HCT116 (cell line): ENCODE results near the gene TWSG1. TPM values are rescaled to one million over a fixed set of nuclear protein-coding genes. Genes with fewer than 3 reads are reported as not detected.

Experiments
- ATAC-seq: fragments of 200-7000 bp; cut with Tn5 transposase; 2 replicates; pipeline ENCODE4 v1.9.1; 2020; ENCODE audit warnings: mild to moderate bottlenecking, moderate library complexity
- BruUV-seq: library from RNA; stranded (reverse); fragments of 400-500 nt; replicated peaks from 2 replicates; lab custom pipeline; 2021; lab: Mats Ljungman, UMichigan
- CTCF ChIA-PET: fragments of 300-600 bp; sonication (Branson Sonifier 250); formaldehyde crosslinking; loops from one replicate; lab custom pipeline; 2021; ENCODE audit warnings: antibody characterized with exemption; lab: Charles Lee
- POLR2A ChIA-PET: fragments of 300-600, 350-600 bp; sonication (Branson Sonifier 250); formaldehyde crosslinking; loops from one replicate; lab custom pipeline; 2021; ENCODE audit warnings: antibody characterized with exemption; lab: Charles Lee
- RAD21 ChIA-PET, 2 experiments: fragments of 300-600 bp; sonication (Branson Sonifier 250); formaldehyde crosslinking; loops; one replicate each; lab custom pipeline; 2023; ENCODE audit warnings: low total read pairs in 2 of 2; ENCODE audit not compliant: uncharacterized antibody in 2 of 2, unreplicated experiment in 2 of 2, low non-redundant PET in 1 of 2; lab: Charles Lee
- DNase-seq: peaks from one replicate; pipeline ENCODE4 v3.0.0-alpha.2; 2010; ENCODE audit warnings: low read depth, low spot score
- H2AFZ ChIP-seq: fragments of 200-600 bp; shearing (Covaris generic), sonication (generic); 2 replicates; pipeline ENCODE4 v1.6.1; 2017; ENCODE audit warnings: low read depth, mixed run types, mixed read lengths, antibody characterized with exemption, low read length; ENCODE audit not compliant: poor library complexity, severe bottlenecking
- H3K27ac ChIP-seq: 2 replicates; pipeline ENCODE4 v1.5.1; 2012; ENCODE audit warnings: low read depth, low read length
- H3K27me3 ChIP-seq: fragments of 200-600 bp; sonication (generic); 2 replicates; pipeline ENCODE4 v1.6.1; 2016; ENCODE audit warnings: mixed run types, low read length, mixed read lengths; ENCODE audit not compliant: insufficient read depth
- H3K36me3 ChIP-seq, 2 experiments: fragments of 200-500 bp in 1 of 2; fragments of 200-600 bp in 1 of 2; sonication (Bioruptor generic) in 1 of 2; sonication (generic) in 1 of 2; 2 replicates each; pipeline versions ENCODE4 v1.5.1 to v1.6.1; 2014 to 2016; ENCODE audit warnings: low read length in 2 of 2, inconsistent platforms in 1 of 2, mixed read lengths in 1 of 2, mixed run types in 1 of 2; ENCODE audit not compliant: insufficient read depth in 2 of 2, control insufficient read depth in 1 of 2
- H3K4me1 ChIP-seq, 2 experiments: fragments of 200-600 bp in 1 of 2; sonication (generic) in 1 of 2; 2 replicates each; pipeline versions ENCODE4 v1.5.1 to v1.6.1; 2012 to 2017; ENCODE audit warnings: low read length in 2 of 2, inconsistent platforms in 1 of 2, mild to moderate bottlenecking in 1 of 2, mixed read lengths in 1 of 2, mixed run types in 1 of 2, moderate library complexity in 1 of 2; ENCODE audit not compliant: insufficient read depth in 2 of 2, control insufficient read depth in 1 of 2
- H3K4me2 ChIP-seq: fragments of 200-600 bp; sonication (generic); 2 replicates; pipeline ENCODE4 v1.6.1; 2017; ENCODE audit warnings: mixed run types, low read length, mixed read lengths
- H3K4me3 ChIP-seq, 2 experiments: fragments of 200-600 bp in 1 of 2; sonication (generic) in 1 of 2; replicated peaks in 1 of 2; 2 replicates each; pipeline ENCODE4 v1.5.1; 2011 to 2016; ENCODE audit warnings: low read length in 2 of 2, control low read depth in 1 of 2, low read depth in 1 of 2, mild to moderate bottlenecking in 1 of 2, mixed read lengths in 1 of 2, mixed run types in 1 of 2
- H3K79me2 ChIP-seq: fragments of 200-600 bp; sonication (generic); 2 replicates; pipeline ENCODE4 v1.6.1; 2017; ENCODE audit warnings: mild to moderate bottlenecking, mixed run types, low read length, moderate library complexity, mixed read lengths; ENCODE audit not compliant: insufficient read depth
- H3K9ac ChIP-seq: fragments of 200-600 bp; sonication (generic); 2 replicates; pipeline ENCODE4 v1.6.1; 2016; ENCODE audit warnings: low read length, mixed read lengths
- H3K9me2 ChIP-seq: fragments of 200-600 bp; sonication (generic), shearing (Covaris generic); 2 replicates; pipeline ENCODE4 v1.6.1; 2017; ENCODE audit warnings: mixed run types, mild to moderate bottlenecking, moderate library complexity; ENCODE audit not compliant: insufficient read depth
- H3K9me3 ChIP-seq, 2 experiments: fragments of 200-500 bp in 1 of 2; fragments of 200-600 bp in 1 of 2; sonication (Bioruptor generic) in 1 of 2; sonication (generic) in 1 of 2; 2 replicates each; pipeline ENCODE4 v1.6.1; 2014 to 2017; ENCODE audit warnings: low read length in 2 of 2, mixed read lengths in 2 of 2, inconsistent platforms in 1 of 2, low read depth in 1 of 2, mild to moderate bottlenecking in 1 of 2, mixed run types in 1 of 2, moderate library complexity in 1 of 2; ENCODE audit not compliant: control insufficient read depth in 1 of 2, insufficient read depth in 1 of 2
- H4K20me1 ChIP-seq: fragments of 200-600 bp; sonication (generic), shearing (Covaris generic); 2 replicates; pipeline ENCODE4 v1.6.1; 2017; ENCODE audit warnings: mixed run types, mild to moderate bottlenecking, moderate library complexity; ENCODE audit not compliant: insufficient read depth
- EGR1 ChIP-seq: IDR thresholded peaks from 2 replicates; pipeline ENCODE4 v1.6.1; 2012; ENCODE audit warnings: low read depth
- ELF1 ChIP-seq: IDR thresholded peaks from 2 replicates; pipeline ENCODE4 v1.6.1; 2012; ENCODE audit warnings: low read depth, borderline replicate concordance
- EZH2 ChIP-seq: fragments of 200-600 bp; sonication (generic); IDR thresholded peaks from 2 replicates; pipeline ENCODE4 v1.6.1; 2017; ENCODE audit warnings: antibody characterized with exemption, mixed run types
- EZH2phosphoT487 ChIP-seq: fragments of 200-600 bp; IDR thresholded peaks from 2 replicates; pipeline ENCODE4 v1.6.1; 2018; ENCODE audit warnings: antibody characterized with exemption, borderline replicate concordance
- POLR2AphosphoS5 ChIP-seq: IDR thresholded peaks from 2 replicates; pipeline ENCODE4 v1.6.1; 2011; ENCODE audit warnings: mild to moderate bottlenecking, low read depth, low read length, moderate library complexity
- SIN3A ChIP-seq: IDR thresholded peaks from 2 replicates; pipeline ENCODE4 v1.6.1; 2012; ENCODE audit warnings: low read depth
- SP1 ChIP-seq: IDR thresholded peaks from 2 replicates; pipeline ENCODE4 v1.6.1; 2012; ENCODE audit warnings: low read depth
- SRF ChIP-seq: IDR thresholded peaks from 2 replicates; pipeline ENCODE4 v1.6.1; 2012; ENCODE audit warnings: low read depth
- ZNF274 ChIP-seq: fragments of 200-500 bp; sonication (Bioruptor generic); IDR thresholded peaks from 2 replicates; pipeline ENCODE4 v1.6.1; 2014; ENCODE audit warnings: mild to moderate bottlenecking, low read depth, low read length, inconsistent platforms
- intact Hi-C: fragments of 100-400 bp; cut with micrococcal nuclease; formaldehyde crosslinking; loops from 2 replicates; pipeline ENCODE4 v1.10.0; 2022
- total RNA-seq: library from RNA; stranded (reverse); gene quantifications from one replicate; pipeline ENCODE4 v1.2.1, GENCODE V29; 2021; ENCODE audit not compliant: unreplicated experiment
- TF ChIP-seq, protein P1 (sequence below): IDR thresholded peaks from 2 replicates; pipeline ENCODE4 v1.6.1; 2012
- TF ChIP-seq, protein P2 (sequence below): IDR thresholded peaks from 2 replicates; pipeline ENCODE4 v1.6.1; 2012; ENCODE audit warnings: low read depth
- TF ChIP-seq, protein P3 (sequence below): IDR thresholded peaks from 2 replicates; pipeline ENCODE4 v1.6.1; 2012

Gene TWSG1
- total RNA-seq, 1 experiment from 2014 or later = 35.7 TPM

DNA sequence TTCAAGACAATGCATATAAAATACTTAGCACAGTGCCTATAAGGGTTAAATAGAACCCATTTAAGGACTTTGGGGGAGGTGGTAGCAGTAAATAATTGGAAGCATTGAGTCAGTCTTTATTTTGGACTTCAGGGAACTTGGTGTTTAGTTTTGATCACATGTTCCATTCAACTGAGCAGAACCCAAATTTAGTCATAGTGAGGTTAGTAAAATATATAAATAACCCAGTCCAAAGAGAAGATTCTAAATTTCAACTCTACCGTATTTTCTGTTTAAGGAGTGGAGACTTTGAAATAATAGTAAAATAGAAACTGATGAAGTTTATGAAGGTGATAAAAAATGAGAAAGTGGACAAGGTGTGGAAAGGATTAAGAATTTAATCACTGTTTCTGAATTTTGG is 19.7 kb downstream of the TWSG1 start:
- DNase-seq (no peak), ATAC-seq (no peak)
- Histone ChIP-seq H3K27me3 (no peaks in the 10 kb centered on the region), H3K9me2 (no peaks in the 10 kb centered on the region), H3K4me1 (peaks cover 0 to 1% of the 10 kb centered on the region in 2 experiments; a peak in 2 of 4 replicates), H3K4me3 (no peak overlapping the region), H3K9me3 (no peaks in the 10 kb centered on the region), H3K4me2 (no peak overlapping the region), H3K27ac (no peak overlapping the region), H3K79me2 (no peaks in the 10 kb centered on the region; the same call in 1 of the 2 replicates), H3K9ac (no peak overlapping the region), H2AFZ (no peak overlapping the region), H4K20me1 (no peaks in the 10 kb centered on the region), H3K36me3 (no peaks in the 10 kb centered on the region)
- POLR2A ChIA-PET = no interaction called here
- TF ChIP-seq SP1 = no peak
- TF ChIP-seq ELF1 = no peak
- TF ChIP-seq EGR1 = no peak
- TF ChIP-seq, protein P1, sequence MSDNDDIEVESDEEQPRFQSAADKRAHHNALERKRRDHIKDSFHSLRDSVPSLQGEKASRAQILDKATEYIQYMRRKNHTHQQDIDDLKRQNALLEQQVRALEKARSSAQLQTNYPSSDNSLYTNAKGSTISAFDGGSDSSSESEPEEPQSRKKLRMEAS = no peak
- TF ChIP-seq SIN3A = no peak
- TF ChIP-seq, protein P2, sequence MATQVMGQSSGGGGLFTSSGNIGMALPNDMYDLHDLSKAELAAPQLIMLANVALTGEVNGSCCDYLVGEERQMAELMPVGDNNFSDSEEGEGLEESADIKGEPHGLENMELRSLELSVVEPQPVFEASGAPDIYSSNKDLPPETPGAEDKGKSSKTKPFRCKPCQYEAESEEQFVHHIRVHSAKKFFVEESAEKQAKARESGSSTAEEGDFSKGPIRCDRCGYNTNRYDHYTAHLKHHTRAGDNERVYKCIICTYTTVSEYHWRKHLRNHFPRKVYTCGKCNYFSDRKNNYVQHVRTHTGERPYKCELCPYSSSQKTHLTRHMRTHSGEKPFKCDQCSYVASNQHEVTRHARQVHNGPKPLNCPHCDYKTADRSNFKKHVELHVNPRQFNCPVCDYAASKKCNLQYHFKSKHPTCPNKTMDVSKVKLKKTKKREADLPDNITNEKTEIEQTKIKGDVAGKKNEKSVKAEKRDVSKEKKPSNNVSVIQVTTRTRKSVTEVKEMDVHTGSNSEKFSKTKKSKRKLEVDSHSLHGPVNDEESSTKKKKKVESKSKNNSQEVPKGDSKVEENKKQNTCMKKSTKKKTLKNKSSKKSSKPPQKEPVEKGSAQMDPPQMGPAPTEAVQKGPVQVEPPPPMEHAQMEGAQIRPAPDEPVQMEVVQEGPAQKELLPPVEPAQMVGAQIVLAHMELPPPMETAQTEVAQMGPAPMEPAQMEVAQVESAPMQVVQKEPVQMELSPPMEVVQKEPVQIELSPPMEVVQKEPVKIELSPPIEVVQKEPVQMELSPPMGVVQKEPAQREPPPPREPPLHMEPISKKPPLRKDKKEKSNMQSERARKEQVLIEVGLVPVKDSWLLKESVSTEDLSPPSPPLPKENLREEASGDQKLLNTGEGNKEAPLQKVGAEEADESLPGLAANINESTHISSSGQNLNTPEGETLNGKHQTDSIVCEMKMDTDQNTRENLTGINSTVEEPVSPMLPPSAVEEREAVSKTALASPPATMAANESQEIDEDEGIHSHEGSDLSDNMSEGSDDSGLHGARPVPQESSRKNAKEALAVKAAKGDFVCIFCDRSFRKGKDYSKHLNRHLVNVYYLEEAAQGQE = no peak
- no peak for TF ChIP-seq EZH2
- no peak for TF ChIP-seq POLR2AphosphoS5
- no peak for TF ChIP-seq EZH2phosphoT487
- no peak for TF ChIP-seq ZNF274
- TF ChIP-seq, protein P3, sequence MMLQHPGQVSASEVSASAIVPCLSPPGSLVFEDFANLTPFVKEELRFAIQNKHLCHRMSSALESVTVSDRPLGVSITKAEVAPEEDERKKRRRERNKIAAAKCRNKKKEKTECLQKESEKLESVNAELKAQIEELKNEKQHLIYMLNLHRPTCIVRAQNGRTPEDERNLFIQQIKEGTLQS = no peak
- TF ChIP-seq SRF = no peak
- BruUV-seq = no TSS peak
- intact Hi-C loops = no loop called here
- RAD21 ChIA-PET = no interaction called here
- CTCF ChIA-PET = no interaction called here
